ENCODE measurements around the gene MDFIC.

- TF ChIP-seq CTCF (IDR thresholded peaks at IDR 0.05) (no peak), EZH2 (IDR thresholded peaks at IDR 0.05; ENCODE audit: borderline replicate concordance, insufficient read depth, low read depth, low read length, poor library complexity, severe bottlenecking) (no peak)
Observed at GRCh38 chr7:114972567-114972966, 50.7 kb downstream of the MDFIC start.

All from B cell (primary cell).